CD14-positive monocyte (primary cell): Measurements from ENCODE around the gene LAMC3. TPM values are rescaled to one million over a fixed set of nuclear protein-coding genes. Genes with fewer than 3 reads are reported as not detected.

Experiments
- DNase-seq, 3 donors: peaks; one replicate each; pipeline ENCODE4 v3.0.0-alpha.2; 2011 to 2022
- H2AFZ ChIP-seq: 2 replicates; pipeline ENCODE4 v1.6.0; 2012; ENCODE audit warnings: mild to moderate bottlenecking, low read depth, low read length, inconsistent platforms; ENCODE audit not compliant: insufficient read depth, poor library complexity, severe bottlenecking
- H3K27ac ChIP-seq, 2 donors: 1 replicate in 1 of 2; 2 replicates in 1 of 2; pipeline ENCODE4 v1.5.1; 2012 to 2013; ENCODE audit warnings: low read length in 2 of 2, control low read depth in 1 of 2, inconsistent platforms in 1 of 2, low read depth in 1 of 2, mild to moderate bottlenecking in 1 of 2
- H3K27me3 ChIP-seq, 2 donors: one replicate each; pipeline versions ENCODE4 v1.6.0 to v1.6.1; 2011 to 2013; ENCODE audit warnings: low read length in 2 of 2; ENCODE audit not compliant: control insufficient read depth in 2 of 2, insufficient read depth in 2 of 2
- H3K36me3 ChIP-seq, 2 donors: replicated peaks in 1 of 2; 1 replicate in 1 of 2; 2 replicates in 1 of 2; pipeline versions ENCODE4 v1.5.1 to v1.6.1; 2012 to 2013; ENCODE audit warnings: low read length in 2 of 2, control low read depth in 1 of 2, inconsistent platforms in 1 of 2, mild to moderate bottlenecking in 1 of 2; ENCODE audit not compliant: insufficient read depth in 2 of 2, control insufficient read depth in 1 of 2
- H3K4me1 ChIP-seq, 2 donors: 1 replicate in 1 of 2; 2 replicates in 1 of 2; pipeline versions ENCODE4 v1.5.1 to v1.6.1; 2012 to 2013; ENCODE audit warnings: low read length in 2 of 2, control low read depth in 1 of 2, inconsistent platforms in 1 of 2, mild to moderate bottlenecking in 1 of 2, moderate library complexity in 1 of 2; ENCODE audit not compliant: insufficient read depth in 2 of 2, control insufficient read depth in 1 of 2
- H3K4me2 ChIP-seq: replicated peaks from 2 replicates; pipeline ENCODE3; 2012; ENCODE audit warnings: low read length, moderate library complexity, mild to moderate bottlenecking; ENCODE audit not compliant: poor library complexity, severe bottlenecking; ENCODE audit errors: extremely low read depth
- H3K4me3 ChIP-seq, 3 experiments: fragments of 200-600 bp in 1 of 3; sonication (generic) in 1 of 3; replicated peaks in 1 of 3; 1 replicate in 2 of 3; 2 replicates in 1 of 3; pipeline ENCODE4 v1.5.1; 2011 to 2013; ENCODE audit warnings: low read length in 3 of 3, mild to moderate bottlenecking in 3 of 3, control low read depth in 2 of 3, low read depth in 2 of 3, inconsistent platforms in 1 of 3, moderate library complexity in 1 of 3
- H3K79me2 ChIP-seq: 2 replicates; pipeline ENCODE4 v1.6.0; 2012; ENCODE audit warnings: mild to moderate bottlenecking, control low read depth, inconsistent platforms, low read length, moderate library complexity; ENCODE audit not compliant: insufficient read depth
- H3K9ac ChIP-seq: 2 replicates; pipeline ENCODE4 v1.6.0; 2017; ENCODE audit warnings: low read length, mild to moderate bottlenecking; ENCODE audit not compliant: insufficient read depth, poor library complexity, severe bottlenecking
- H3K9me3 ChIP-seq, 2 donors: replicated peaks in 1 of 2; 1 replicate in 1 of 2; 2 replicates in 1 of 2; pipeline versions ENCODE4 v1.5.1 to v1.6.1; 2012 to 2013; ENCODE audit warnings: low read length in 2 of 2, control low read depth in 1 of 2; ENCODE audit not compliant: control insufficient read depth in 1 of 2, insufficient read depth in 1 of 2
- H4K20me1 ChIP-seq: 2 replicates; pipeline ENCODE4 v1.6.0; 2012; ENCODE audit warnings: mild to moderate bottlenecking, low read length, control low read depth, moderate library complexity; ENCODE audit not compliant: insufficient read depth
- H3K27ac Mint-ChIP-seq, 7 donors: one replicate each; pipeline ENCODE4 v1.8.0; 2020; ENCODE audit warnings: mild to moderate bottlenecking in 7 of 7, mixed read lengths in 7 of 7, moderate library complexity in 6 of 7, inconsistent platforms in 2 of 7
- H3K27me3 Mint-ChIP-seq, 3 donors: one replicate each; pipeline ENCODE4 v1.8.0; 2021 to 2022; ENCODE audit warnings: low read depth in 3 of 3, mild to moderate bottlenecking in 3 of 3, mixed read lengths in 3 of 3, moderate library complexity in 3 of 3, inconsistent platforms in 1 of 3
- H3K36me3 Mint-ChIP-seq, 2 donors: one replicate each; pipeline ENCODE4 v1.8.0; 2020; ENCODE audit warnings: mixed read lengths in 2 of 2, inconsistent platforms in 1 of 2, mild to moderate bottlenecking in 1 of 2
- H3K4me1 Mint-ChIP-seq: one replicate; pipeline ENCODE4 v1.8.0; 2020; ENCODE audit warnings: mild to moderate bottlenecking, mixed read lengths
- H3K4me3 Mint-ChIP-seq, 2 donors: one replicate each; pipeline ENCODE4 v1.8.0; 2020; ENCODE audit warnings: mild to moderate bottlenecking in 2 of 2, mixed read lengths in 2 of 2, moderate library complexity in 1 of 2
- H3K9me3 Mint-ChIP-seq, 7 donors: one replicate each; pipeline ENCODE4 v1.8.0; 2020 to 2022; ENCODE audit warnings: mixed read lengths in 7 of 7, mild to moderate bottlenecking in 6 of 7, moderate library complexity in 6 of 7, inconsistent platforms in 2 of 7
- WGBS: methylation state at CpG from one replicate; pipeline ENCODE4 v1.1.5; 2013; ENCODE audit warnings: missing lambda C conversion rate; ENCODE audit not compliant: insufficient coverage; 5-methylcytosine and 5-hydroxymethylcytosine counted together
- intact Hi-C, 2 donors: fragments of 100-400 bp; cut with micrococcal nuclease; formaldehyde crosslinking; loops; one replicate each; pipeline versions ENCODE4 v1.15.0 to v1.15.1; 2023
- polyA plus RNA-seq, 3 donors: library from polyadenylated mRNA; depleted of rRNA in 1 of 3; unstranded in 2 of 3; stranded (reverse) in 1 of 3; fragments of 300-500 nt in 2 of 3; fragments of >200 nt in 1 of 3; fragmentation: Illumina TruSeq in 2 of 3; gene quantifications; 1 replicate in 2 of 3; 2 replicates in 1 of 3; pipeline ENCODE4 v1.2.3, GENCODE V29; 2012 to 2021
- TF ChIP-seq, protein P1 (sequence below): fragments of 200-600 bp; IDR thresholded peaks from one replicate; pipeline ENCODE4 v1.8.0; 2022; ENCODE audit warnings: antibody characterized with exemption, mild to moderate bottlenecking

Gene LAMC3
- polyA plus RNA-seq, 3 donors = 0.19 TPM; not detected in 2

DNA sequence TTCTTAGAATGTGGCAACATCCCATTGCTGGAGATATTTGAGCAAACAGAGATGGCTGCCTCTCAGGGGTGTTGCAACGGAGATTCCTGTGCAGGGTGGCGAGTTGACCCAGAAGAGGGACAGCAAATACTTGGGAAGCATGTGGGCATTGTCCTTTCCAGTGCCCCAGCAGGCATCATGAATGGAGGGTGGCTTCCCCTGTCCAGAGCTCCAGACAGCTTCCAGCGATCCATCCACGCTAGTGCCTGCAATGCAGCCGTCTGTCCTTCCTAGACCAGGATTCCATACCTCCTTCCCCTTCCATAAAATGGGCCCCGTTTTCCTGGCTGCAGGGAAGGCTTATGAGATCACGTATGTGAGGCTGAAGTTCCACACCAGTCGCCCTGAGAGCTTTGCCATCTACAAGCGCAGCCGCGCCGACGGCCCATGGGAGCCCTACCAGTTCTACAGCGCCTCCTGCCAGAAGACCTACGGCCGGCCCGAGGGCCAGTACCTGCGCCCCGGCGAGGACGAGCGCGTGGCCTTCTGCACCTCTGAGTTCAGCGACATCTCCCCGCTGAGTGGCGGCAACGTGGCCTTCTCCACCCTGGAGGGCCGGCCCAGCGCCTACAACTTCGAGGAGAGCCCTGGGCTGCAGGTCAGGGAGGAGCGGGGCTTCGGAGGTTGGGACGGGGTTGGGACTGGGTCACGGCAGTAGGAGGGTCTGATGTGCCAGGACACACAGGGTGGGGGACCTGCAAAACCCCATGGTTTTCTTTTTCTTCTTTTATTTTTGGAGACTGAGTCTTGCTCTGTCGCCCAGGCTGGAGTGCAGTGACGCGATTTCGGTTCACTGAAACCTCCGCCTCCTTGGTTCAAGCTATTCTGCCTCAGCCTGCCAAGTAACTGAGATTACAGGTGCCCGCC, 17.2 kb downstream of the LAMC3 start:
- H3K27ac Mint-ChIP-seq = no peak overlapping the region
- H3K9ac ChIP-seq = no peak overlapping the region

DNA sequence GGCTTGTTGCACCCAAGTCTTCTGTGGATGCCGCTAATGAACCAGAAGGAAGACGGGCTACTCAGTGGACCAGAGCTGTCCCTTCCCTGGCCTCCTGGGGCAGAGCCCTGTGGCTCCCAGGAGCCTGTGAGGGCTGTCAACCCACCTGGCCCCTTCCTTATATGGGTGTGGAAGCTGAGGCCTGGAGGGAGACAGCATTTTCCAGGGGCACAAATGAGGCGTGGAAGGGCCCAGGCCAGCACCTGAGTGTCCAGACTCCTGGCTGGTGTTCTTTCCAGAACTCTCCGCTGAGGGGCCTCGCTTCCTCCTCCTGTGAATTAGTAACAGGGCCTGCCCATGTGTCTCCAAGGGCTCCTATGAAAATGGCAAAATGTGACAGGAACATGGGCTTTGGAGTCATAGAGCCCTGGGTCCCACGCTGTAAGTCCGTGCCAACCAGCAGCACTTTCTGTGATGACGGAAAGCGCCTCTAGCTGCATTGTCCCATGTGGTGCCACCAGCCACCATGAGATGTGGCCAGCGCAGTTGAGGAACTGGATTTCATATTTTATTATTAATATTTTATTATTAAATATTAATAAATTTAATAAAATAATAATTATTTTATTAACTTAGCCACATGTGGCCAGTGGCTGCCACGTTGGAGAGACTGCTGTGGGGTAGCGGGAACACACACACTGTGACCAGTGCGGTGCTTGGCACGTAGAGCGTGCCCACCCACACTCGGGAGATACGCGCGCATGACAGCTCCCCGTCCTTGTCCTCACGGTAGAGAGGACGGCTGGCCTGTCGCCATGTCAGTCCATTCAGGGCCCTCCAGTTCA, 18.3 kb downstream of the LAMC3 start:
- 94% methylated on average over 15 of the region's 23 CpGs for WGBS
- H3K9ac ChIP-seq = no peak overlapping the region
- no peak overlapping the region for H3K4me3 Mint-ChIP-seq

More for the DNA sequence above, 17.2 kb downstream of the LAMC3 start:
- WGBS = 95% methylated on average over 37 of the region's 40 CpGs
- TF ChIP-seq, protein P1, sequence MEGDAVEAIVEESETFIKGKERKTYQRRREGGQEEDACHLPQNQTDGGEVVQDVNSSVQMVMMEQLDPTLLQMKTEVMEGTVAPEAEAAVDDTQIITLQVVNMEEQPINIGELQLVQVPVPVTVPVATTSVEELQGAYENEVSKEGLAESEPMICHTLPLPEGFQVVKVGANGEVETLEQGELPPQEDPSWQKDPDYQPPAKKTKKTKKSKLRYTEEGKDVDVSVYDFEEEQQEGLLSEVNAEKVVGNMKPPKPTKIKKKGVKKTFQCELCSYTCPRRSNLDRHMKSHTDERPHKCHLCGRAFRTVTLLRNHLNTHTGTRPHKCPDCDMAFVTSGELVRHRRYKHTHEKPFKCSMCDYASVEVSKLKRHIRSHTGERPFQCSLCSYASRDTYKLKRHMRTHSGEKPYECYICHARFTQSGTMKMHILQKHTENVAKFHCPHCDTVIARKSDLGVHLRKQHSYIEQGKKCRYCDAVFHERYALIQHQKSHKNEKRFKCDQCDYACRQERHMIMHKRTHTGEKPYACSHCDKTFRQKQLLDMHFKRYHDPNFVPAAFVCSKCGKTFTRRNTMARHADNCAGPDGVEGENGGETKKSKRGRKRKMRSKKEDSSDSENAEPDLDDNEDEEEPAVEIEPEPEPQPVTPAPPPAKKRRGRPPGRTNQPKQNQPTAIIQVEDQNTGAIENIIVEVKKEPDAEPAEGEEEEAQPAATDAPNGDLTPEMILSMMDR = no peak
- Histone ChIP-seq H3K36me3 (no peaks in the 10 kb centered on the region), H3K9me3 (no peaks in the 10 kb centered on the region), H3K4me1 (no peaks in the 10 kb centered on the region), H3K4me2 (no peak overlapping the region), H3K27ac (no peak overlapping the region), H2AFZ (no peak overlapping the region), H3K79me2 (no peaks in the 10 kb centered on the region), H3K27me3 (peaks cover 0 to 5% of the 10 kb centered on the region in 2 donors), H3K4me3 (no peak overlapping the region), H4K20me1 (no peaks in the 10 kb centered on the region)
- no peak for DNase-seq
- Mint-ChIP-seq H3K9me3 (no peaks in the 10 kb centered on the region), H3K4me1 (no peaks in the 10 kb centered on the region), H3K27me3 (peaks cover 5 to 6% (median 5%) of the 10 kb centered on the region in 3 donors), H3K4me3 (no peak overlapping the region), H3K36me3 (no peaks in the 10 kb centered on the region)
- intact Hi-C loops = no loop called here

More for the DNA sequence above, 18.3 kb downstream of the LAMC3 start:
- no peaks in the 10 kb centered on the region for H4K20me1 ChIP-seq
- peaks cover 0 to 5% of the 10 kb centered on the region in 2 donors for H3K27me3 ChIP-seq
- H2AFZ ChIP-seq = no peak overlapping the region
- intact Hi-C loops = no loop called here
- no peaks in the 10 kb centered on the region for H3K79me2 ChIP-seq
- H3K27ac Mint-ChIP-seq = no peak overlapping the region
- H3K4me2 ChIP-seq = no peak overlapping the region
- H3K36me3 ChIP-seq = no peaks in the 10 kb centered on the region
- H3K9me3 Mint-ChIP-seq = no peaks in the 10 kb centered on the region
- peaks cover 5 to 6% (median 5%) of the 10 kb centered on the region in 3 donors for H3K27me3 Mint-ChIP-seq
- H3K4me1 ChIP-seq = no peaks in the 10 kb centered on the region
- TF ChIP-seq, protein P1 = no peak
- no peak overlapping the region for H3K4me3 ChIP-seq
- no peaks in the 10 kb centered on the region for H3K9me3 ChIP-seq
- DNase-seq = no peak
- H3K4me1 Mint-ChIP-seq = no peaks in the 10 kb centered on the region
- H3K36me3 Mint-ChIP-seq = no peaks in the 10 kb centered on the region
- H3K27ac ChIP-seq = no peak overlapping the region
